Skeletal muscle satellite cell (primary cell): ENCODE measurements around the gene LPCAT2.
A peak's percentile ranks its signal among the peaks of the same experiment; 100 is the strongest.

Source experiments
- H3K27me3 ChIP-seq: 2 replicates; pipeline ENCODE4 v1.7.0; 2013; ENCODE audit warnings: low read length; ENCODE audit not compliant: control insufficient read depth, insufficient read depth
- H3K36me3 ChIP-seq: 2 replicates; pipeline ENCODE4 v1.7.0; 2013; ENCODE audit warnings: mild to moderate bottlenecking, control low read depth, low read length; ENCODE audit not compliant: insufficient read depth
- H3K4me1 ChIP-seq: 2 replicates; pipeline ENCODE4 v1.7.0; 2013; ENCODE audit warnings: low read length; ENCODE audit not compliant: control insufficient read depth, insufficient read depth
- H3K4me2 ChIP-seq: 2 replicates; pipeline ENCODE4 v1.7.0; 2013; ENCODE audit warnings: mild to moderate bottlenecking, low read length
- H3K4me3 ChIP-seq: 2 replicates; pipeline ENCODE4 v1.7.0; 2013; ENCODE audit warnings: low read length
- H3K9ac ChIP-seq: 2 replicates; pipeline ENCODE4 v1.7.0; 2013; ENCODE audit warnings: mild to moderate bottlenecking, low read depth, low read length, moderate library complexity
- H3K9me3 ChIP-seq: replicated peaks from 2 replicates; pipeline ENCODE4 v1.7.0; 2013; ENCODE audit warnings: mild to moderate bottlenecking, control low read depth, low read length

Gene LPCAT2

DNA sequence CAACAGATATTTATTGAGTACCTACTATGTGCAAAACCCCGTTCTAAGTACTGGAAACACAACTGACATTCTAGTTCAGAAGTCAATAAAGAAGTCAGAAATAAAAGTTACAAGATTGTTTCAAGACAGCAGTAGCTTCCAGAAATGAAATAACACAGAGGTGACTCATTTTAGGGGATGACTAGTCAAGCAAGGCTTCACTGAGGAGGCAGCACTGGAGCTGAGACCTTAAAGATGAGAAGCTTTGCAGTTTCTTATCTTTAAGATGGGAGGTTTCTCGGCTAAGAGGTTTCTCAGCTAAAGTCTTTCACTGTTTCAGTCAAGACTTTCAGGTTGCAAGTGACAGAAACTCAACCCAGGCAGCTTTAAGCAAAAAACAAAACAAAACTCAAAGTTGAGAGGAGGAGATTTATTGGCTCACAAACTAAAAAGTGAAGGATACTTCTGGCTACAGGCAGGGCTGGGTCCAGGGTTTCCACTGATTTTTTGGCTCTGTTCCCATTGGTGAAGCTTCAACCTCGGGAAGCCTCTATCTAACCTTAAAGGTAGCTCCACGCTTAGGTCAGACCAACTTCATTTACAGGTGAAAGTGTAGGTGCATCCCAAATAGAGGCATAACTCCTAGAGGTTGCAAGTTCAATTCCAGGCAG is 37.3 kb upstream of the LPCAT2 start:
- Histone ChIP-seq H3K4me2 (peak overlapping the region; percentile 70), H3K4me1 (peaks cover 37% of the 10 kb centered on the region), H3K4me3 (peak overlapping the region; percentile 45), H3K36me3 (no peaks in the 10 kb centered on the region), H3K9ac (peak overlapping the region; percentile 59), H3K27me3 (no peaks in the 10 kb centered on the region), H3K9me3 (no peaks in the 10 kb centered on the region)

- H3K36me3 ChIP-seq: no peaks in the 10 kb centered on the region
- H3K4me2 ChIP-seq: no peak overlapping the region
- no peak overlapping the region for H3K9ac ChIP-seq
- H3K9me3 ChIP-seq: no peaks in the 10 kb centered on the region
- no peaks in the 10 kb centered on the region for H3K27me3 ChIP-seq
- no peak overlapping the region for H3K4me3 ChIP-seq
- H3K4me1 ChIP-seq: peaks cover 55% of the 10 kb centered on the region
Observed at GRCh38 chr16:55473587-55473986, 35.3 kb upstream of the LPCAT2 start.

DNA sequence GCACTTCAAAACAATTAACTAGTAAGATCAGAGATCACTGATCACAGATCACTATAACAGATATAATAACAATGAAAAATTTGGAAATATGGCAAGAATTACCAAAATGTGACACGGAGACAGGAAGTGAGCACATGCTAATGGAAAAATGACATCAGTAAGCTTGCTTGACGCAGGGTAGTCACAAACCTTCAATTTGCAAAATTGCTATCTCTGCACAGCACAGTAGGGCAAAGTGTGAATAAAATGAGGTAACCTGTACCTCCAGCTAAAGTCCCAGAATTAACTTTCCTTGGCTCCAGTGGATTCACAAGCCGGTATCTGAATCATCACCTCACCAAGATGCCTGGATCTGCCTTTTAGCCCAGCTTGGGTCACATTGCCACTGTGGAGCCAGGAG is 34.1 kb upstream of the LPCAT2 start:
- no peaks in the 10 kb centered on the region for H3K9me3 ChIP-seq
- H3K27me3 ChIP-seq: no peaks in the 10 kb centered on the region
- H3K4me2 ChIP-seq: no peak overlapping the region
- no peak overlapping the region for H3K4me3 ChIP-seq
- no peaks in the 10 kb centered on the region for H3K36me3 ChIP-seq
- H3K9ac ChIP-seq: no peak overlapping the region
- H3K4me1 ChIP-seq: peaks cover 57% of the 10 kb centered on the region

- Histone ChIP-seq H3K36me3 (no peaks in the 10 kb centered on the region), H3K4me2 (peak overlapping the region; percentile 28), H3K4me1 (peaks cover 54% of the 10 kb centered on the region), H3K27me3 (no peaks in the 10 kb centered on the region), H3K9me3 (no peaks in the 10 kb centered on the region), H3K9ac (no peak overlapping the region), H3K4me3 (no peak overlapping the region)
Observed at GRCh38 chr16:55475919-55476318, 33.0 kb upstream of the LPCAT2 start.

DNA sequence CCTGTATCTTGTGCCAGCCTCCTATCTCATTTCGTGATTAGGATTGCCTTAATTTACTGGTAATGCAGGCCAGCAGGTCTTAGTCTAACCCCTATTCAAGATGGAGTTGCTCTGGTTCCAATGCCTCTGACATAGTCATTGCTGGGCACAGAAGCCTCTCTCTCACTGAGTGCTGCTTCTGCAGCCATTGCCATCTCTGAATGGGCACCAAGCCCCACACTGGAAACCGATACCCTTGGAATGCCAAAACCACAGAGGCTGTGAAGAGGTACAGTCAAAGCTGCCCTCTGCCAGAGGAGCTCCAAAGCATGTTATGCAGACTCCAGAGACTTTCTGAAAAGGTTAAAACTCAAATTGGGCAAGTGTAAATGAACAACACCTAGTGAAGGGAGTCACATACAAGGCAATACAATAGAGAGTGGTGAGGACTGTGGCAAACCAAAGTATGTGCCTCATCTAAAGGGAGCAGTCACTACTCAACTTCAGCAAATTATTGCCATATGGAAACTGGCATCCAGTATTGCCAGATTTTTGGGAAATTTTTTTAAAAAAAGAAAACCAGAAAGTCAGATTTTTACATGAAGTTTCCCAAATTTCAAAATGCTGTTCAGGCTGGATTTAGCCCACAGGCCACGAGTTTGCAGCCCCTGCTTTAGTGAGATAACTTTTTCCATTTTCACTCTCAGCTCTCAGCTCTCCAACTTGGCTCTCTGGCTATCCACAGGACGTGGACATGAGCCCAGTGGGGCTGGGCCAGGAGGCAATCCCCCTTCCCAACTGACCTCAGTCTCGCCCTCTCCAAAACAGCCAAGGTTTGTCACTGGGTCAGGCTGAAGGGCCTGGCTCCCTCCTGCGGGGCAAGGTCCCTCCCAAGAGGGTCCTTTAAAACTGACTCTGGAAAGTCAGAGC is 32.0 kb upstream of the LPCAT2 start:
- Histone ChIP-seq H3K4me1 (peaks cover 55% of the 10 kb centered on the region), H3K27me3 (no peaks in the 10 kb centered on the region), H3K36me3 (no peaks in the 10 kb centered on the region), H3K4me3 (no peak overlapping the region), H3K9ac (no peak overlapping the region), H3K4me2 (no peak overlapping the region), H3K9me3 (no peaks in the 10 kb centered on the region)

- Histone ChIP-seq H3K4me1 (peaks cover 55% of the 10 kb centered on the region), H3K9me3 (no peaks in the 10 kb centered on the region), H3K36me3 (peaks cover 5% of the 10 kb centered on the region), H3K4me3 (no peak overlapping the region), H3K9ac (no peak overlapping the region), H3K27me3 (no peaks in the 10 kb centered on the region), H3K4me2 (no peak overlapping the region)
Observed at GRCh38 chr16:55477736-55478135, 31.1 kb upstream of the LPCAT2 start.

DNA sequence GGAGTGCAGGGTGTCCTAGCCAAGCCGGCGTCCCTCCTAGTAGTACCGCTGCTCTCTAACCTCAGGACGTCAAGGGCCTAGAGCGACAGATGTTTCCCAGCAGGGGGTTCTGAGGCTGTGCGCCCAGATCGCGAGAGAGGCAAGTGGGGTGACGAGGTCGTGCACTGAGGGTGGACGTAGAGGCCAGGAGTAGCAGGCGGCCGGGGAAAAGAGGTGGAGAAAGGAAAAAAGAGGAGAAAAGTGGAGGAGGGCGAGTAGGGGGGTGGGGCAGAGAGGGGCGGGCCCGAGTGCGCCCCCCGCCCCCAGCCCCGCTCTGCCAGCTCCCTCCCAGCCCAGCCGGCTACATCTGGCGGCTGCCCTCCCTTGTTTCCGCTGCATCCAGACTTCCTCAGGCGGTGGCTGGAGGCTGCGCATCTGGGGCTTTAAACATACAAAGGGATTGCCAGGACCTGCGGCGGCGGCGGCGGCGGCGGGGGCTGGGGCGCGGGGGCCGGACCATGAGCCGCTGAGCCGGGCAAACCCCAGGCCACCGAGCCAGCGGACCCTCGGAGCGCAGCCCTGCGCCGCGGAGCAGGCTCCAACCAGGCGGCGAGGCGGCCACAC is 29.9 kb upstream of the LPCAT2 start, which contains the start of gene MMP2:
Gene MMP2 (plus strand): TSS at position 372 of the 603 bp plus-strand sequence. CDS start 282 bp downstream, outside the sequence.
- Histone ChIP-seq H3K9me3 (no peaks in the 10 kb centered on the region), H3K27me3 (no peaks in the 10 kb centered on the region), H3K36me3 (peaks cover 17% of the 10 kb centered on the region), H3K4me3 (peak within 1 kb of the TSS; percentile 91), H3K4me2 (peak within 1 kb of the TSS; percentile 99), H3K9ac (peak within 1 kb of the TSS; percentile 92), H3K4me1 (peaks cover 61% of the 10 kb centered on the region)

- H3K9ac ChIP-seq: peak overlapping the region; percentile 92
- no peaks in the 10 kb centered on the region for H3K27me3 ChIP-seq
- H3K4me1 ChIP-seq: peaks cover 61% of the 10 kb centered on the region
- H3K4me2 ChIP-seq: peak overlapping the region; percentile 99
- H3K4me3 ChIP-seq: peak overlapping the region; percentile 91
- peaks cover 24% of the 10 kb centered on the region for H3K36me3 ChIP-seq
- no peaks in the 10 kb centered on the region for H3K9me3 ChIP-seq
Observed at GRCh38 chr16:55479430-55480140, 29.3 kb upstream of the LPCAT2 start.

DNA sequence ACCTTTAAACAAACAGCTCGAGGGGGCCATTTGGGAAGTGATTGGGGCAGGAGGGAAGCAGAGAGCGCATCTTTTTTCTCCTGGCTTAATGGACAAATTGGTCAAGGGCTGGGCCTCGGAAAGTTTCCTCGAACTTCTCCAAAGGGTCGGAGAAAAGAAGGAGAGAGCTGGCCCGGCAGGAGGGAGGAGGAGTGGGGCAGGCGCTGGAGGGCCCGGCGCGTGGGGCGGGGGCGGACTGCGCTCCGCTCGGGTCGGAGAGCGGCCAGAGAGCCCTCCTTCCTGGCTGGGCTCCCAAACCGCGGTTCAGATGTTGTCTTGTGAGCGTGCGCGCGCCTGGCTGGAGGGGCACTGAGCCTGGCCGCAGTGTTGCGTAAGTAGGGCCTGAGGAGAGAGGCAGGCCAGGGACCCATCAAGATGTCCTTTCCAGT is 28.6 kb upstream of the LPCAT2 start:
- Histone ChIP-seq H3K4me1 (peaks cover 67% of the 10 kb centered on the region), H3K4me3 (peak overlapping the region; percentile 91), H3K9me3 (no peaks in the 10 kb centered on the region), H3K9ac (peak overlapping the region; percentile 92), H3K36me3 (peaks cover 30% of the 10 kb centered on the region), H3K27me3 (no peaks in the 10 kb centered on the region), H3K4me2 (peak overlapping the region; percentile 99)

DNA sequence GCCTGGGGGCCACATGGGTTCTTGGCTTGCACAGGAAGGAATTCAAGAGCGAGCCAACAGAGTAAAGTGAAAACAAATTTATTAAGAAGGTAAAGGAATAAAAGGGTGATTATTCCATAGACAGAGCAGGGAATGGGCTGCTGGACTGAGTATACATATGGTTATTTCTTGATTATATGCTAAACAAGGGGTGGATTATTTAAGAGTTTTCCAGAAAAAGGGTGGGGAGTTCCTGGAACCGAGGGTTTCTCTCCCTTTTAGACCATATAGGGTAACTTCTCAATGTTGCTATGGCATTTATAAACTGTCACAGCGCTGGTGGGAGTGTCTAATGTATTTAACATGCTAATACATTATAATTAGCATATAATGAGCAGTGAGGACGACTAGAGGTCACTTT is 27.8 kb upstream of the LPCAT2 start:
- H3K4me1 ChIP-seq: peaks cover 73% of the 10 kb centered on the region
- no peaks in the 10 kb centered on the region for H3K27me3 ChIP-seq

DNA sequence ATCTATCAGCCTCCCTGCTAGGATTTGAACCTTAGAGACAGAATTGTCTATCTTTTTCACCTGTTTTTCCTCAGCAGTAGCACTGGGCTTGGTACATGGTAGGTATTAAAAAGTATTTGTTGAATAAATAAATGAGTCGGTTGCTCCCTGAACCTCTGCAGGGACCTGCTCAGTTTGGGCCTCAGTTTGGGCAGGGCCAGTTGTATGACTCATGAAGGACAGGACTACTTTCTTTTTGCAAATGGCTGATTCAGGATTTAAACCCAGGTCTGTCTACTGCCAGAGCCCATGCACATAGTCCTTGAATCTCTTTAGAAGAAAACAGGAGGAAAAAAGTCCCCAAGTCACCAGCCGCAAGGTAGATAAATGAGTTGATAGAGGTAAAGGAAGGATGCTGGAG is 26.8 kb upstream of the LPCAT2 start:
- H3K4me1 ChIP-seq: peaks cover 73% of the 10 kb centered on the region
- H3K4me2 ChIP-seq: peak overlapping the region; percentile 99
- no peaks in the 10 kb centered on the region for H3K27me3 ChIP-seq
- no peaks in the 10 kb centered on the region for H3K9me3 ChIP-seq
- H3K9ac ChIP-seq: no peak overlapping the region
- H3K36me3 ChIP-seq: peaks cover 46% of the 10 kb centered on the region
- peak overlapping the region; percentile 91 for H3K4me3 ChIP-seq

More for the DNA sequence above, 27.8 kb upstream of the LPCAT2 start:
- peak overlapping the region; percentile 99 for H3K4me2 ChIP-seq
- peaks cover 38% of the 10 kb centered on the region for H3K36me3 ChIP-seq
- no peaks in the 10 kb centered on the region for H3K9me3 ChIP-seq
- H3K4me3 ChIP-seq: peak overlapping the region; percentile 91
- peak overlapping the region; percentile 92 for H3K9ac ChIP-seq
